Measurements from ENCODE around the gene FRMD4B. TPM values are rescaled to one million over a fixed set of nuclear protein-coding genes. Genes with fewer than 3 reads are reported as not detected.

FRMD4B gene
- 10 to 100 TPM in 3 of 5 donors, 1 to 10 TPM in 2; 5.5 to 23.1 (median 10.9) TPM for total RNA-seq
- 16.3 TPM for total RNA-seq (2013)
- 11.4 to 256 (median 47.6) reads per million in 29 experiments for total RNA-seq

DNA sequence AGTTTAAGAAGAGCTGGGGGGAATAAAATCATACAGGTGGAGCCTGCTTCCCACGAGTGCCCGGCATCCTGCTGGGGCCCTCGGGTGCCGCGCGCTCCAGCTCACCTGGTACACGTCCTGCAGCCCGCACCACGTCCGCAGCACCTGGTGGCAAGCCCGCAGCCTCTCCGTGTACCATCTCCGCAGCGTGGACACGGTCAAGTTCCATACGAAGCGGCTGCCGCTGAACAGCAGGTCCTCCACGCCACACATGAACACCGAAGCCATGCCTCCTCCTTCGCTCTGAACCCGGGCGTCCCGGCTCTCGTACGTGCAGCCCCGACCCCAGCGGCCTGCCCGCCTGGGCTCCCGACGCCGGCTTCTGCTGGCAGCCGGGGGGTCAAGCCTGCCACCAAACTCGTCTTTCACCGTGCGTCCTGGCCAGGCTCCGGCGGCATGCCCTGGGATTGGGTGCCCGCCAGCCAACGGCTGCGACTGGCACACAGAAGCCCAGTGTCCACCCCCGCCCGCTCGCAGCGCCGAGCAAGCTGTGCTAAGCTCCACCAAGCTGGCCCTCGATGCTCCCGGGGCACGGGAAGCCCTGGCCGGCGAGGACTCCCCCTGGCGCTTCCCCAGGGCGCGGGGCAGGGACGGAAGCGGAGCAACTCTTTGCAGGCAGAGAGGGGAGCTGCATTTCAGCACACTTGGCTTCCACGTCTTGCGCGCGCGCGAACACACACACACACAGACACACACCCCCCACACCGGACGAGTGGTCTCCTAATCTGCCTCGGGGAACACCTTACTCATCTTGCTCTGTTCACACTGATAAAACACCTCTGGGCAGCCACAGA lies at the start of gene FRMD4B:
FRMD4B (minus strand) TSS at position 366 of the 833 bp plus-strand sequence; CDS start at position 267, 99 bp downstream.
- ATAC-seq (replicated peaks in 1 of 4): peak in 3 of 4 experiments; percentile 19 to 48 (median 23)
- peak within 1 kb of the TSS; percentile 41 to 85 for H3K4me3 ChIP-seq (ENCODE audit: control insufficient read depth in 1 of 2, extremely low read depth in 1 of 2, low read length in 1 of 2)

DNA sequence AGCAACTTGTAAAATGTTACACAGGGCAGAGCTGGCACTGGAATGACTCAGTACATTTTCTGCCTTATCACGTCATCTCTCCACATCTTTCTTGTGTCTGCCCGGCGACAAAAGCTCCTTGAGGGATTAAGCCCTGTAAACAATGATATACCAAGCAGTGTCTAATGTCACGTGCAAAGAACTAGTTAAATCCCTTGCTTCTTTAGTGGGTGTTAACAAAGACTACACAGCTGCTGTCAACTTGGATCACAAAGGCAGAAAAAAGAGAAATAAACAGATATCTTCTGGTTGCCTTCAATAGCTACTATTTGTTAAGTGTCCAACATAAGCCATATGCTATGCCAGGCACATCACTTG lies 48.1 kb upstream of the FRMD4B start:
- Histone ChIP-seq H3K9me3 (no peaks in the 10 kb centered on the region), H3K36me3 (ENCODE audit: control insufficient read depth in 2 of 2, extremely low read depth in 1 of 2, insufficient read depth in 1 of 2, low read length in 1 of 2) (no peaks in the 10 kb centered on the region), H3K27me3 (replicated peaks in 1 of 2; ENCODE audit: control insufficient read depth in 2 of 2, extremely low read depth in 1 of 2, insufficient read depth in 2 of 2, low read length in 1 of 2) (peaks cover 0 to 2% of the 10 kb centered on the region in 2 experiments), H3K27ac (ENCODE audit: low read length) (no peak overlapping the region), H3K4me1 (ENCODE audit: control insufficient read depth in 1 of 2, extremely low read depth in 1 of 2, insufficient read depth in 2 of 2, low read length in 2 of 2) (no peaks in the 10 kb centered on the region), H3K4me3 (ENCODE audit: control insufficient read depth in 1 of 2, extremely low read depth in 1 of 2, low read length in 1 of 2) (no peak overlapping the region)
- ChIA-PET POLR2A (interaction anchor here in 1 of 2 donors (0.6 kb wide), 1 partner anchor 84 kb away, joined by 5 read pairs; no protein-coding TSS in a partner anchor), CTCF (no interaction called here)
- Mint-ChIP-seq H3K9me3 (no peaks in the 10 kb centered on the region), H3K36me3 (no peaks in the 10 kb centered on the region), H3K4me1 (no peaks in the 10 kb centered on the region), H3K27ac (no peak overlapping the region), H3K4me3 (no peak overlapping the region), H3K27me3 (peaks cover 6 to 10% of the 10 kb centered on the region in 2 donors)
- DNase-seq (no peak), ATAC-seq (replicated peaks in 1 of 4) (no peak)
- WGBS (ENCODE audit: insufficient coverage): 49% methylated on average over 3 of the region's 4 CpGs

More for the DNA sequence above, at the start of gene FRMD4B:
- H3K36me3 Mint-ChIP-seq: no peaks in the 10 kb centered on the region
- Histone ChIP-seq H3K27ac (ENCODE audit: low read length) (no peak within 1 kb of the TSS), H3K27me3 (replicated peaks in 1 of 2; ENCODE audit: control insufficient read depth in 2 of 2, extremely low read depth in 1 of 2, insufficient read depth in 2 of 2, low read length in 1 of 2) (peaks cover 0 to 31% of the 10 kb centered on the region in 2 experiments), H3K36me3 (ENCODE audit: control insufficient read depth in 2 of 2, extremely low read depth in 1 of 2, insufficient read depth in 1 of 2, low read length in 1 of 2) (no peaks in the 10 kb centered on the region), H3K4me1 (ENCODE audit: control insufficient read depth in 1 of 2, extremely low read depth in 1 of 2, insufficient read depth in 2 of 2, low read length in 2 of 2) (peaks cover 8 to 17% of the 10 kb centered on the region in 2 experiments), H3K9me3 (no peaks in the 10 kb centered on the region)
- peaks cover 4 to 12% (median 11%) of the 10 kb centered on the region in 3 donors for H3K4me1 Mint-ChIP-seq
- H3K27me3 Mint-ChIP-seq: peaks cover 33 to 55% of the 10 kb centered on the region in 2 donors
- H3K4me3 Mint-ChIP-seq: peak within 1 kb of the TSS; percentile 57 to 71 (median 59)
- ChIA-PET CTCF (no interaction called here), POLR2A (no interaction called here)
- under 1% methylated on average over 56 of the region's 65 CpGs for WGBS (ENCODE audit: insufficient coverage)
- no peak within 1 kb of the TSS for H3K27ac Mint-ChIP-seq
- DNase-seq: peak in 11 of 35 experiments; percentile 3 to 32 (median 12)
- no peaks in the 10 kb centered on the region for H3K9me3 Mint-ChIP-seq

DNA sequence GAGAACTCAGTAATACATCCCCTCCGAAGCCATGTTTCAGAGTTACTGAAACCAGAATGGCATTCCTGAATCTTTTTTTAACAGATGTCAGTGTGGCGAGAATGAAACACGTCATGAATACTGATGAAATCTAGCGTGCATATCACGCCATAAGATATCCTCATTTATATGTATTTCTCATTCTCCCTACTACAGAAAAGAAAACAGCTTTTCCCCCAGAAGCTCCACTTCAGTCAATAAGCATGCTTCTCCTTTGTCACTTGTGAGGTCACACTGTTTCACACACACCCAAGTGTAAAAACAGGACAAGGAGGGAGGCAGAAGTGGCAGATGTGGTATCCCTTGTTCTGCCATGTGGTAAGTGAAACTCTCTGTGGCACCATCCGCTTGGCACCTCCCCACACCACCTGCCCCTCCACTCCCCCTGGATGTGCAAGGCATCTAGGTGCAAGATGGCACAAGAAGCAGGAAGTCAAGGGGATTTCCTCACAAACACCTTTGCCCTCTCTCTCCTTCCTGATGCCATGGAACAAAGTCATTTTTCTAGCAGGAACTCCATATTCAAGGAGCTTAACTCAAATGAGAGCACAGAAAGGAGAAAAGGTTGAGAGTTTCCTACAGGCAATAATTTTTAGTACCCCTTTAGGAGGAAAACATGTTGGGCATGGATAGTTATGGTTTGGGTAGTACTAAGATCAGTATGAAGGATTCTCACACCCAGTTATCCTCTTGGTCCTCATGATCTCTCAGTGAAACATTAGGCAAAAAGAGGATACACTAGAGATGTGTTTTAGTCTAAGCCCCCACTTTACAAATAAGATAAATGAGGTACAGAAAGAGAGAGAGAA lies 47.5 kb upstream of the FRMD4B start:
- Histone ChIP-seq H3K4me1 (ENCODE audit: control insufficient read depth in 1 of 2, extremely low read depth in 1 of 2, insufficient read depth in 2 of 2, low read length in 2 of 2) (no peaks in the 10 kb centered on the region), H3K9me3 (no peaks in the 10 kb centered on the region), H3K27me3 (replicated peaks in 1 of 2; ENCODE audit: control insufficient read depth in 2 of 2, extremely low read depth in 1 of 2, insufficient read depth in 2 of 2, low read length in 1 of 2) (peaks cover 0 to 2% of the 10 kb centered on the region in 2 experiments), H3K27ac (ENCODE audit: low read length) (no peak overlapping the region), H3K36me3 (ENCODE audit: control insufficient read depth in 2 of 2, extremely low read depth in 1 of 2, insufficient read depth in 1 of 2, low read length in 1 of 2) (no peaks in the 10 kb centered on the region), H3K4me3 (ENCODE audit: control insufficient read depth in 1 of 2, extremely low read depth in 1 of 2, low read length in 1 of 2) (no peak overlapping the region)
- H3K27ac Mint-ChIP-seq: no peak overlapping the region
- ATAC-seq (replicated peaks in 1 of 4) (no peak), DNase-seq (peak in 1 of 35 experiments; percentile 9)
- no peak overlapping the region for H3K4me3 Mint-ChIP-seq
- H3K27me3 Mint-ChIP-seq: peaks cover 6 to 10% of the 10 kb centered on the region in 2 donors
- WGBS (ENCODE audit: insufficient coverage): 50% methylated on average over 2 of the region's 6 CpGs
- no peaks in the 10 kb centered on the region for H3K36me3 Mint-ChIP-seq
- no peaks in the 10 kb centered on the region for H3K4me1 Mint-ChIP-seq
- no peaks in the 10 kb centered on the region for H3K9me3 Mint-ChIP-seq
- CTCF ChIA-PET: no interaction called here
- POLR2A ChIA-PET: interaction anchor here in 1 of 2 donors (0.6 kb wide), 1 partner anchor 85 kb away, joined by 5 read pairs; no protein-coding TSS in a partner anchor

DNA sequence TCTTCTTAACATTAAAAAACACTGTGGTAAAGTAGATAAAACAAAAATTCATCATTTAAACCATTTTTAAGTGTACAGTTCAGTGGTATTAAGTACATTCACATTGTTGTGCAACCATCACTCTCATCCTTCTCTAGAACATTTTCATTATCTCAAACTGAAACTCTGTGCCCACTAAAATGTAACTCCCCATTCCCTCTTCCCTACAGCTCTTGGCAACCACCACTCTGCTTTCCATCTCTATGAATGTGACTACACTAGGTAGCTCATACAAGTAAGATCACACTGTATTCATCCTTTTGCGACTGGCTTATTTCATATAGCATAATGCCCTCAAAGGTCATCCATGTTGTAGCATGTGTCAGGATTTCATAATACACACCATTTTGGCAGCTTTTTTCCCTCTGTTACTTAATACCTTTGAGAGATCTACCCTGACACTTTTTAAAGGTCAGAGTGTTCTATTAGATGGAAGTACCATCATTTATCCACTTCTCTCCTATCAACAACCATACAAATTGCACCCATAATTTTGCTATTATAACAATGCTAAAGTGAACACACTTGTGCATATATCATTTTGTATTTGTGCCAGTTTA lies 42.9 kb upstream of the FRMD4B start:
- POLR2A ChIA-PET: interaction anchor here in 1 of 2 donors (0.6 kb wide), 1 partner anchor 153 kb away, joined by 3 read pairs; no protein-coding TSS in a partner anchor

DNA sequence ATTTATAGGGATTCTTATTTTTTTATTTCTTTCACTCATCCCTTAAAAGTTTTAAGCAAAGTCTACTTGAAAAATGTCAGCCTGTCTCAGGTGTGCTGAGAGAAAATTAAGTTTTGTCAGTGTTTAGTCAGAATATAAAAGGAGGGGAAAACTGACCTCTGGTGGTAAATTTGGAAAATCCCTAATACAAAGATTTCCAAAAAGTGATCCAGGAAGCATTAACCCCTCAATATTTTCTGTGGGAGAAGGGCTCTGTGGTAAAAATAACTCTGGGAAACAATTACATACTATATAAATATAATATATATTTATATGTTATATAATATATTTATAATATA lies 41.0 kb upstream of the FRMD4B start:
- DNase-seq (no peak), ATAC-seq (replicated peaks in 1 of 4) (no peak)
- Histone ChIP-seq H3K36me3 (ENCODE audit: control insufficient read depth in 2 of 2, extremely low read depth in 1 of 2, insufficient read depth in 1 of 2, low read length in 1 of 2) (no peaks in the 10 kb centered on the region), H3K4me3 (ENCODE audit: control insufficient read depth in 1 of 2, extremely low read depth in 1 of 2, low read length in 1 of 2) (no peak overlapping the region), H3K4me1 (ENCODE audit: control insufficient read depth in 1 of 2, extremely low read depth in 1 of 2, insufficient read depth in 2 of 2, low read length in 2 of 2) (no peaks in the 10 kb centered on the region), H3K9me3 (no peaks in the 10 kb centered on the region), H3K27ac (ENCODE audit: low read length) (no peak overlapping the region), H3K27me3 (replicated peaks in 1 of 2; ENCODE audit: control insufficient read depth in 2 of 2, extremely low read depth in 1 of 2, insufficient read depth in 2 of 2, low read length in 1 of 2) (peaks cover 0 to 2% of the 10 kb centered on the region in 2 experiments)
- Mint-ChIP-seq H3K4me3 (no peak overlapping the region), H3K27me3 (peaks cover 3 to 6% of the 10 kb centered on the region in 2 donors), H3K27ac (no peak overlapping the region), H3K4me1 (no peaks in the 10 kb centered on the region), H3K36me3 (no peaks in the 10 kb centered on the region), H3K9me3 (no peaks in the 10 kb centered on the region)
- ChIA-PET POLR2A (no interaction called here), CTCF (interaction anchor here (1.2 to 1.7 kb wide), 2 partner anchors 122 to 265 kb away, joined by 5 to 8 read pairs; no protein-coding TSS in a partner anchor)

More for the DNA sequence above, 42.9 kb upstream of the FRMD4B start:
- no peaks in the 10 kb centered on the region for H3K36me3 ChIP-seq (ENCODE audit: control insufficient read depth in 2 of 2, extremely low read depth in 1 of 2, insufficient read depth in 1 of 2, low read length in 1 of 2)
- peaks cover 0 to 2% of the 10 kb centered on the region in 2 experiments for H3K27me3 ChIP-seq (replicated peaks in 1 of 2; ENCODE audit: control insufficient read depth in 2 of 2, extremely low read depth in 1 of 2, insufficient read depth in 2 of 2, low read length in 1 of 2)
- H3K4me3 Mint-ChIP-seq: no peak overlapping the region
- no peak overlapping the region for H3K4me3 ChIP-seq (ENCODE audit: control insufficient read depth in 1 of 2, extremely low read depth in 1 of 2, low read length in 1 of 2)
- no peak overlapping the region for H3K27ac Mint-ChIP-seq
- ATAC-seq (replicated peaks in 1 of 4): no peak
- H3K9me3 Mint-ChIP-seq: no peaks in the 10 kb centered on the region
- CTCF ChIA-PET: interaction anchor here in 1 of 2 donors (0.5 kb wide), 1 partner anchor 470 kb away, joined by 3 read pairs; no protein-coding TSS in a partner anchor
- no peak overlapping the region for H3K27ac ChIP-seq (ENCODE audit: low read length)
- peaks cover 6 to 10% of the 10 kb centered on the region in 2 donors for H3K27me3 Mint-ChIP-seq
- no peaks in the 10 kb centered on the region for H3K36me3 Mint-ChIP-seq
- no peaks in the 10 kb centered on the region for H3K4me1 ChIP-seq (ENCODE audit: control insufficient read depth in 1 of 2, extremely low read depth in 1 of 2, insufficient read depth in 2 of 2, low read length in 2 of 2)
- no peaks in the 10 kb centered on the region for H3K4me1 Mint-ChIP-seq
- no peaks in the 10 kb centered on the region for H3K9me3 ChIP-seq
- WGBS (ENCODE audit: insufficient coverage): no CpG with 5 or more reads among the region's 1 CpG
- no peak for DNase-seq

All from T-cell (primary cell).